GM23248 (cell line): Measurements from ENCODE around the gene GNAS-AS1. TPM values are rescaled to one million over a fixed set of nuclear protein-coding genes. Genes with fewer than 3 reads are reported as not detected.

ENCODE experiments used
- DNase-seq: peaks from one replicate; pipeline ENCODE4 v3.0.0-alpha.2; 2015
- H2AFZ ChIP-seq: fragments of 200-600 bp; sonication (generic); 2 replicates; pipeline ENCODE4 v1.6.1; 2016; ENCODE audit warnings: antibody characterized with exemption
- H3F3A ChIP-seq: fragments of 200-600 bp; sonication (generic); 2 replicates; pipeline ENCODE4 v1.6.1; 2016; ENCODE audit warnings: mild to moderate bottlenecking, antibody characterized with exemption, mixed run types; ENCODE audit not compliant: insufficient read depth
- H3K27ac ChIP-seq: fragments of 200-600 bp; sonication (generic); 2 replicates; pipeline ENCODE4 v1.5.1; 2016; ENCODE audit warnings: mild to moderate bottlenecking
- H3K27me3 ChIP-seq: fragments of 200-600 bp; sonication (generic); replicated peaks from 2 replicates; pipeline ENCODE4 v1.6.1; 2016; ENCODE audit warnings: mild to moderate bottlenecking; ENCODE audit not compliant: insufficient read depth
- H3K36me3 ChIP-seq: fragments of 200-600 bp; sonication (generic); 2 replicates; pipeline ENCODE4 v1.6.1; 2016; ENCODE audit warnings: low read depth, mild to moderate bottlenecking
- H3K4me1 ChIP-seq: fragments of 200-600 bp; sonication (generic); 2 replicates; pipeline ENCODE4 v1.6.1; 2016; ENCODE audit warnings: mild to moderate bottlenecking; ENCODE audit not compliant: insufficient read depth
- H3K4me2 ChIP-seq: fragments of 200-600 bp; sonication (generic); one replicate; pipeline ENCODE4 v1.6.1; 2016; ENCODE audit warnings: mild to moderate bottlenecking; ENCODE audit not compliant: unreplicated experiment
- H3K4me3 ChIP-seq: fragments of 200-600 bp; sonication (generic); 2 replicates; pipeline ENCODE4 v1.5.1; 2016; ENCODE audit warnings: mild to moderate bottlenecking
- H3K79me2 ChIP-seq: fragments of 200-600 bp; sonication (generic); 2 replicates; pipeline ENCODE4 v1.6.1; 2016; ENCODE audit warnings: mild to moderate bottlenecking; ENCODE audit not compliant: insufficient read depth
- H3K9ac ChIP-seq: fragments of 200-600 bp; sonication (generic); 2 replicates; pipeline ENCODE4 v1.6.1; 2016; ENCODE audit warnings: mild to moderate bottlenecking
- H3K9me2 ChIP-seq: fragments of 200-600 bp; sonication (generic); 2 replicates; pipeline ENCODE4 v1.6.1; 2016; ENCODE audit warnings: mixed run types, mild to moderate bottlenecking, moderate library complexity; ENCODE audit not compliant: insufficient read depth
- H3K9me3 ChIP-seq: fragments of 200-600 bp; sonication (generic); one replicate; pipeline ENCODE4 v1.6.1; 2017; ENCODE audit warnings: low read depth
- H4K20me1 ChIP-seq: fragments of 200-600 bp; sonication (generic); 2 replicates; pipeline ENCODE4 v1.6.0; 2016; ENCODE audit not compliant: insufficient read depth
- EZH2 ChIP-seq: fragments of 200-600 bp; sonication (generic); IDR thresholded peaks from 2 replicates; pipeline ENCODE4 v1.6.1; 2018; ENCODE audit warnings: antibody characterized with exemption, mild to moderate bottlenecking; ENCODE audit not compliant: insufficient read depth, poor library complexity, severe bottlenecking
- EZH2phosphoT487 ChIP-seq: fragments of 200-600 bp; sonication (generic); IDR thresholded peaks from 2 replicates; pipeline ENCODE4 v1.6.1; 2018; ENCODE audit warnings: antibody characterized with exemption, moderate library complexity, mild to moderate bottlenecking, low read depth; ENCODE audit not compliant: insufficient read depth
- WGBS, 2 experiments: methylation state at CpG; one replicate each; pipeline ENCODE4 v1.1.6; 2015 to 2017; ENCODE audit warnings: low lambda C conversion rate in 2 of 2, low coverage in 1 of 2; ENCODE audit errors: missing lambda C conversion rate in 2 of 2; 5-methylcytosine and 5-hydroxymethylcytosine counted together
- in situ Hi-C: fragments of 300-500 bp; cut with MboI; formaldehyde crosslinking; loops from 2 replicates; pipeline ENCODE4 v1.15.0; 2020
- polyA plus RNA-seq: library from polyadenylated mRNA; unstranded; fragments of >200 nt; fragmentation: Nextera tagmentation; extraction: Ambion mirVana; gene quantifications from 2 replicates; pipeline ENCODE4 v1.2.1, GENCODE V29; 2016
- total RNA-seq: library from RNA; depleted of rRNA; stranded (reverse); fragments of >200 nt; shearing (Covaris generic); gene quantifications from 2 replicates; pipeline ENCODE4 v1.2.3, GENCODE V29; 2014

GNAS-AS1 gene
- total and polyA plus RNA-seq, 2 experiments from 2014 or later = 0.97 to 1.0 TPM

DNA sequence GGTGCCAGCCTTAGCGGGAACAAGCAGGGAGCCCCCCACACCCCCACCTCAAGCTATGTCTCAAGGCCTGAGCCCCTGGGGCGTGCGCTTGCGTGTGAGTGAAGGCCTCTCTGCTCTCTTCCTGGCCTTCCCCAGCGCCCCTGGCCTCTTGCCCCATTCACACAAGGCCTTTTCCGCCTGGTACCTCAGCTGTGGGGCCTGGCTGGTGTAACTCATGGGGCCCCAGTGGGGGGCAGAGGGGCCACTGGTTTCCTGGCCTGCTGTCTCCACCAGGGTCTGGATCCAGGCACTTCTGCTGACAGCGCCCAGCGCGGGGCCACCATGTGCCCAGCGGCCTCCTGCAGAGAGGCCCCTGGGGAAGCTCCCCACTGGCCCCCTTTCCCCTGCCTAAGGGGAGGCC is 34.7 kb downstream of the GNAS-AS1 start:
- Histone ChIP-seq H2AFZ (no peak overlapping the region), H3K4me1 (peaks cover 13% of the 10 kb centered on the region), H3K9me3 (no peaks in the 10 kb centered on the region), H3K9me2 (no peaks in the 10 kb centered on the region), H3K4me2 (no peak overlapping the region), H3K4me3 (no peak overlapping the region), H4K20me1 (no peaks in the 10 kb centered on the region), H3K27ac (no peak overlapping the region), H3K9ac (no peak overlapping the region), H3K27me3 (peaks cover 19% of the 10 kb centered on the region), H3K36me3 (no peaks in the 10 kb centered on the region), H3K79me2 (no peaks in the 10 kb centered on the region), H3F3A (peaks cover 4% of the 10 kb centered on the region; the same call in 1 of the 2 replicates)
- 82 to 89% methylated on average over 8 to 10 of the region's 10 CpGs for WGBS, 2 experiments
- no peak for DNase-seq
- TF ChIP-seq EZH2phosphoT487 (no peak), EZH2 (no peak)
- in situ Hi-C loops = no loop called here

DNA sequence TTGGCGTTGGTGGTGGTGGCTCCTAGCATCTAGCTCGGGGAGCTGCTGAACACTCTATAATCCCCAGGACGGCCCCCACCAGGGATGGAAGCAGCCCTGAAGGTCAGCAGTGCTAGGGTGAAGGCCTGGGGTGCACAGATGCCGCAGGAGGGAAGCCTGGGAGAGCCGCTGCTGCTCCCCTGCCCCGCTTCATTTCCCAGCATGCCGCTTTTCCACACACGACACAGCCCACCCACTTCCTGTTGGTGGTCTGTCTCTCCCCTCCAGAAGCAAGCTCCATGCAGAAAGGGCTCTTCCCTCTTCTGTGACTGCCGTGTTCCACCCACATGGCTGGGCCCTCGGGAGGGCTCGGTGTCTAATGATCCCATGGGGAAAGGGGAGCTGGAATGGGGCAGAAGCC is 35.3 kb downstream of the GNAS-AS1 start:
- TF ChIP-seq EZH2 (no peak), EZH2phosphoT487 (no peak)
- H3K4me1 ChIP-seq = peaks cover 13% of the 10 kb centered on the region
- H3F3A ChIP-seq = peaks cover 4% of the 10 kb centered on the region; the same call in 1 of the 2 replicates
- no peak overlapping the region for H3K4me2 ChIP-seq
- H3K9ac ChIP-seq = no peak overlapping the region
- DNase-seq = no peak
- no peaks in the 10 kb centered on the region for H3K36me3 ChIP-seq
- no peaks in the 10 kb centered on the region for H3K9me3 ChIP-seq
- no peaks in the 10 kb centered on the region for H3K9me2 ChIP-seq
- H3K4me3 ChIP-seq = no peak overlapping the region
- 65 to 68% methylated on average over 11 of the region's 11 CpGs for WGBS, 2 experiments
- in situ Hi-C loops = no loop called here
- no peaks in the 10 kb centered on the region for H4K20me1 ChIP-seq
- H3K79me2 ChIP-seq = no peaks in the 10 kb centered on the region
- no peak overlapping the region for H2AFZ ChIP-seq
- H3K27me3 ChIP-seq = peaks cover 22% of the 10 kb centered on the region
- no peak overlapping the region for H3K27ac ChIP-seq

DNA sequence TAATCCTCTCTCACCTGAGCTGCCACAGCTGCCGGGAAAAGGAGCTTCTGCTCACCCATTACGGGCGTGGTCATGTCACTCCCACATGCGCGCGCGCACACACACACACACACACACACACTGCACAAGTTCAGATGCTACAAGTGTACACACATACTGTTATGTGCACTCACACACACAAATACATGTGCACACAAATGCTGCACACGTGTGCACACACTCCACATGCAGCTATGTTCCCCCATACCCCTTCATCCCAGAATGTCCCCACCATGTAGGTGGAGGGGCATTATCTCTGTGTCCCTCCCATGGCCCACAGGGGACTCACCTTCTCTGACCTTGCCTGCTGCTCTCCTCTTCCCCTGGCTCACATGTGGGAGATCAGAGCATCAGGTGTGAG is 37.3 kb downstream of the GNAS-AS1 start:
- H2AFZ ChIP-seq = no peak overlapping the region
- peaks cover 38% of the 10 kb centered on the region for H3K27me3 ChIP-seq
- H3K9ac ChIP-seq = no peak overlapping the region
- no peak for DNase-seq
- H3K9me2 ChIP-seq = no peaks in the 10 kb centered on the region
- H3K4me1 ChIP-seq = peaks cover 7% of the 10 kb centered on the region
- no peaks in the 10 kb centered on the region for H3K79me2 ChIP-seq
- H3K9me3 ChIP-seq = no peaks in the 10 kb centered on the region
- H3K27ac ChIP-seq = no peak overlapping the region
- H3F3A ChIP-seq = no peaks in the 10 kb centered on the region
- H3K4me2 ChIP-seq = no peak overlapping the region
- 65 to 66% methylated on average over 8 of the region's 8 CpGs for WGBS, 2 experiments
- no peak for TF ChIP-seq EZH2
- no peak for TF ChIP-seq EZH2phosphoT487
- no peaks in the 10 kb centered on the region for H3K36me3 ChIP-seq
- no peak overlapping the region for H3K4me3 ChIP-seq
- in situ Hi-C loops = no loop called here
- H4K20me1 ChIP-seq = no peaks in the 10 kb centered on the region

DNA sequence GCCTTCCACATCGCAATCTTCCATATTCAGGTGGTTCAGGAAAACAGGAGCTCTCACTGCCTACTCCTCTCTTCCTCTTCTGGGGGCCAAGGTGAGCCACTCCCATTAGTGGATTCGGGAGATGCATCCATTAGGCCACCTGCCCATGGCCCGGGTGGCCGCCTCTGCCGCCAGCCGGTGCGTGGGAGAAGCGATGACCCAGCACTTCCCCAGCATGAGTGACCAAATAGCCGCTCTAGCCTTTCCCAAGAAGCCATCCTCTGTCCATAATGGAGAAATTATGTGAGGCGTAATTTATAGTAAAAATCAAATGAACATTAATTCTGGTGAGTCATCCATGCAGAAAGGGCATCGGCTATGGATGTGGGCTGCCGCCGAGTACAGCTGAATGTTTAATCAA is 39.4 kb downstream of the GNAS-AS1 start:
- no peaks in the 10 kb centered on the region for H3K9me2 ChIP-seq
- no peaks in the 10 kb centered on the region for H3K9me3 ChIP-seq
- WGBS, 2 experiments = 81 to 86% methylated on average over 13 of the region's 13 CpGs
- no peak overlapping the region for H3K27ac ChIP-seq
- in situ Hi-C loops = no loop called here
- no peak overlapping the region for H2AFZ ChIP-seq
- H3K27me3 ChIP-seq = peaks cover 54% of the 10 kb centered on the region
- no peaks in the 10 kb centered on the region for H4K20me1 ChIP-seq
- no peak for DNase-seq
- H3K4me2 ChIP-seq = no peak overlapping the region
- no peaks in the 10 kb centered on the region for H3F3A ChIP-seq
- H3K36me3 ChIP-seq = no peaks in the 10 kb centered on the region
- no peak overlapping the region for H3K4me3 ChIP-seq
- no peaks in the 10 kb centered on the region for H3K79me2 ChIP-seq
- no peaks in the 10 kb centered on the region for H3K4me1 ChIP-seq
- H3K9ac ChIP-seq = no peak overlapping the region
- TF ChIP-seq EZH2 (no peak), EZH2phosphoT487 (no peak)

DNA sequence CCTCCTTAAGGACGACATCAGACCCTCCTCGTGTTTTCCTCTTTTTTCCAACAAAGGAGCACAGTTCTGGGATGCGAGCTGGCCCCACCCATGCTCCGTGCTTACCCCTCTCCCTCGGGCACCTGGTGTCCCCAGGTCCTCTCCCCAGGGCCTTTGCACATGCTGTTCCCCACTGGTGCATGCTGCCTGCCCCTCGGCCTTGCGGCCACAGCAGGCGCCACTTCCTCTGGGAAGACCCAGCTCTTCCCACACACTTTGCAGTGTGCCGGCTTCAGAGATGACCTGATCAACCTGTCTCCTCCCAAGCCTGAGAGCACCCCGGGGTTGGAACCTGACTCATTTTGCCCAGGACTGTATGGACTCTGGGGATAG is 39.8 kb downstream of the GNAS-AS1 start:
- Histone ChIP-seq H3K9ac (no peak overlapping the region), H2AFZ (no peak overlapping the region), H3K79me2 (no peaks in the 10 kb centered on the region), H3F3A (no peaks in the 10 kb centered on the region), H3K4me1 (no peaks in the 10 kb centered on the region), H3K9me3 (no peaks in the 10 kb centered on the region), H3K27ac (no peak overlapping the region), H4K20me1 (no peaks in the 10 kb centered on the region), H3K9me2 (no peaks in the 10 kb centered on the region), H3K4me2 (no peak overlapping the region), H3K27me3 (peaks cover 57% of the 10 kb centered on the region), H3K36me3 (no peaks in the 10 kb centered on the region), H3K4me3 (no peak overlapping the region)
- WGBS, 2 experiments = 58 to 60% methylated on average over 10 of the region's 10 CpGs
- no peak for TF ChIP-seq EZH2
- no peak for TF ChIP-seq EZH2phosphoT487
- in situ Hi-C loops = no loop called here
- DNase-seq = no peak
